ENCODE results near the gene CMC1. TPM values are rescaled to one million over a fixed set of nuclear protein-coding genes. Genes with fewer than 3 reads are reported as not detected.
A peak's percentile ranks its signal among the peaks of the same experiment; 100 is the strongest.

CMC1 gene
- total and polyA plus RNA-seq, 3 donors from 2014 or later: 7.8 to 29.9 (median 11.7) TPM

DNA sequence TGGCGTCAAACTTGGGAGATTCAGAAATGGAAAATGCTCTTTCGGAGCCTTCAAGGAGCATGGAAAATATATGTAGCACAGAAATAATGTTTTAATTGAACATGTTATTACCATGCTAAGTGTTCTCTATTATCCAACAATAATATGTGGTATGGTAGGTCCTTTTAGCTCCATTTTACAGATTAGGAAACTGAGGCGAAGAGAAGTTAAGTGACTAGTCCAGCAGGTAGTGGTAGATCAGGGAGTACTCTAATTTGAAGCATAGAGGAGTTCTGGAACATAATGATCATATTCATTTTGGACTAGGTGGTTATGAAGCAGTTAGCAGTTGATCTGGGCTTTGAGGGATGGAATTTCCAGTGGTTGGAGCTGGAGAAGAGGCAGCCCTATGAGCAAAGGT lies 1.1 kb downstream of the CMC1 start:
- TF ChIP-seq, protein P1, sequence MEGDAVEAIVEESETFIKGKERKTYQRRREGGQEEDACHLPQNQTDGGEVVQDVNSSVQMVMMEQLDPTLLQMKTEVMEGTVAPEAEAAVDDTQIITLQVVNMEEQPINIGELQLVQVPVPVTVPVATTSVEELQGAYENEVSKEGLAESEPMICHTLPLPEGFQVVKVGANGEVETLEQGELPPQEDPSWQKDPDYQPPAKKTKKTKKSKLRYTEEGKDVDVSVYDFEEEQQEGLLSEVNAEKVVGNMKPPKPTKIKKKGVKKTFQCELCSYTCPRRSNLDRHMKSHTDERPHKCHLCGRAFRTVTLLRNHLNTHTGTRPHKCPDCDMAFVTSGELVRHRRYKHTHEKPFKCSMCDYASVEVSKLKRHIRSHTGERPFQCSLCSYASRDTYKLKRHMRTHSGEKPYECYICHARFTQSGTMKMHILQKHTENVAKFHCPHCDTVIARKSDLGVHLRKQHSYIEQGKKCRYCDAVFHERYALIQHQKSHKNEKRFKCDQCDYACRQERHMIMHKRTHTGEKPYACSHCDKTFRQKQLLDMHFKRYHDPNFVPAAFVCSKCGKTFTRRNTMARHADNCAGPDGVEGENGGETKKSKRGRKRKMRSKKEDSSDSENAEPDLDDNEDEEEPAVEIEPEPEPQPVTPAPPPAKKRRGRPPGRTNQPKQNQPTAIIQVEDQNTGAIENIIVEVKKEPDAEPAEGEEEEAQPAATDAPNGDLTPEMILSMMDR (IDR thresholded peaks at IDR 0.05): no peak
- no peak for TF ChIP-seq POLR2A (IDR thresholded peaks at IDR 0.05)
- DNase-seq: no peak
- WGBS, 2 donors: 58 to 74% methylated on average over 3 of the region's 3 CpGs
- intact Hi-C loops (cut with DNase I; ENCODE audit: low total_unique reads): no loop called here
- H3K36me3 ChIP-seq (ENCODE audit: low read depth, missing control alignments): no peaks in the 10 kb centered on the region
- H3K27me3 ChIP-seq: no peaks in the 10 kb centered on the region
- no peaks in the 10 kb centered on the region for H3K9me3 ChIP-seq
- H3K4me1 ChIP-seq: no peaks in the 10 kb centered on the region
- H3K4me3 ChIP-seq: peak overlapping the region in 1 of 2 donors; percentile 90
- H3K27ac ChIP-seq: no peak overlapping the region

DNA sequence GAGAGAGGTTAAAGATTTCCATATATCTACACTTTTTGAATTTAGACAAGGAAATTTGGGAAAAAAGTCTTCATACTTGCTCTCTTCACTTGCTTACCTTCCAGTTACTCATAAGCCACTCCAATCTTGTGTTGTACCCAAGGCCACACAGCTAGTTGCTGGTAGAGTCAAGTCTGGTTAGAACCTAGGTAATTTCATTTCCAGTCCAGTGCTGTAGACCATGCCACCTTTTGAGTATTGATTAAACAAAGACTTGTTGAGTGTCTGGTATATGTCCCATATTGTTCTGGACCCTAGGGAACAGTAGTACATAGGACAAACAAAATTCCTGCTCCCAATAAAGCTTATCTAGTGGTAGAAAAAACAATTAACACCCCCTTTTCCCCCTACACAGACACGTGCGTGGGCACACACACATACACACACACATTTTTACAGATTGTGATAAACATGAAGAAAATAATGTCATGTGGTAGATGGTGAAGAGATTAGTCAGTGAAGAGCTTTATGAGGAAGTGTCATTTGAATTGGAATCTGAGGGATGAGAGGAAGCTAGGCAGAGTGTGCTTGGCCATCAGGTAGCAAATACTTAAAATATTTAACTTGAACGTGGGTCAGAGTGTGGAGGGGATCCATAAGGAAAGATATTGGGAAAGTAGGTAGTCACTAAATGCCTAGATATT lies 2.1 kb downstream of the CMC1 start:
- H3K36me3 ChIP-seq (ENCODE audit: low read depth, missing control alignments): no peaks in the 10 kb centered on the region
- DNase-seq: no peak
- no peaks in the 10 kb centered on the region for H3K27me3 ChIP-seq
- no peak overlapping the region for H3K4me3 ChIP-seq
- H3K4me1 ChIP-seq: no peaks in the 10 kb centered on the region
- intact Hi-C loops (cut with DNase I; ENCODE audit: low total_unique reads): no loop called here
- no peak for TF ChIP-seq POLR2A (IDR thresholded peaks at IDR 0.05)
- TF ChIP-seq, protein P1 (IDR thresholded peaks at IDR 0.05): no peak
- no peak overlapping the region for H3K27ac ChIP-seq
- no peaks in the 10 kb centered on the region for H3K9me3 ChIP-seq
- 36 to 46% methylated on average over 3 of the region's 3 CpGs for WGBS, 2 donors

DNA sequence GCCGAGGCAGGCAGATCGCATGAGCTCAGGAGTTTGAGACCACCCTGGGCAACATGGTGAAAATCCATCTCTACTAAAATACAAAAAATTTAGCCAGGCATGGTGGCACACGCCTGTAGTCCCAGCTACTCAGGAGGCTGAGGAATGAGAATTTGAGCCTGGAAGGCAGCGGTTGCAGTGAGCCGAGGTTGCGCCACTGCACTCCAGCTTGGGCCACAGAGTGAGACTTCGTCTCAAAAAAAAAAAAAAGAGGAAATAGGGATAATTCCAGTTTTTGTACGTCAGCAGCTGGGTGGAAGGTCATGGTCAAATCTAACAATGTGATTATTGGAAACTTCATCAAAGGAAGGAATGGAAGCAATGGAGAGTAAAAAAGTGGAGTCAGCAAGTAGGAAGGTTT lies 3.1 kb downstream of the CMC1 start:
- intact Hi-C loops (cut with DNase I; ENCODE audit: low total_unique reads): no loop called here
- Histone ChIP-seq H3K4me3 (no peak overlapping the region), H3K4me1 (no peaks in the 10 kb centered on the region), H3K9me3 (no peaks in the 10 kb centered on the region), H3K27me3 (no peaks in the 10 kb centered on the region), H3K27ac (no peak overlapping the region), H3K36me3 (ENCODE audit: low read depth, missing control alignments) (no peaks in the 10 kb centered on the region)
- TF ChIP-seq POLR2A (IDR thresholded peaks at IDR 0.05): no peak
- DNase-seq: no peak
- 80 to 86% methylated on average over 8 of the region's 8 CpGs for WGBS, 2 donors

DNA sequence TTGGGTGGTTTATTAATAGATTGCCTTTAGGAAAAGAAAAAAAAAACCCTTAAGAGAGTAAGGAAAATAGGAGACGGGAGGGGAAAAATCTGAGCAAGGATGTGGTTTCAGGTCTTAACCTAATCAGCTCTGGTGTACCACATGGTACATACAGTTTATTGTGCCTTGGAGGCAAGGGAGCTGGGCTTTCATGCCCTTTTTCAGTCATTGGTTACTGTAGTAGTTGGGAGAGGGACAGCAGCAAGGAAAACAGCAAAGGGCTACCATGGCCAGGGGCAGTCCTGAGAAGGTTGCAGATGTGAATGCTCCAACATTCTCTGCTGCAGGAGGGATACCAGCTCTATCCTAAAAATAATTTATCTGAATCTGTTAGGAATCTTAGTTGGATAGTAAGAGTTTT lies 5.9 kb downstream of the CMC1 start:
- H3K27ac ChIP-seq: no peak overlapping the region
- TF ChIP-seq, protein P1 (IDR thresholded peaks at IDR 0.05): no peak
- TF ChIP-seq POLR2A (IDR thresholded peaks at IDR 0.05): no peak
- 71 to 79% methylated on average over 1 of the region's 1 CpG for WGBS, 2 donors
- H3K9me3 ChIP-seq: no peaks in the 10 kb centered on the region
- H3K4me1 ChIP-seq: no peaks in the 10 kb centered on the region
- no peak overlapping the region for H3K4me3 ChIP-seq
- intact Hi-C loops (cut with DNase I; ENCODE audit: low total_unique reads): no loop called here
- no peaks in the 10 kb centered on the region for H3K36me3 ChIP-seq (ENCODE audit: low read depth, missing control alignments)
- DNase-seq: no peak
- no peaks in the 10 kb centered on the region for H3K27me3 ChIP-seq

DNA sequence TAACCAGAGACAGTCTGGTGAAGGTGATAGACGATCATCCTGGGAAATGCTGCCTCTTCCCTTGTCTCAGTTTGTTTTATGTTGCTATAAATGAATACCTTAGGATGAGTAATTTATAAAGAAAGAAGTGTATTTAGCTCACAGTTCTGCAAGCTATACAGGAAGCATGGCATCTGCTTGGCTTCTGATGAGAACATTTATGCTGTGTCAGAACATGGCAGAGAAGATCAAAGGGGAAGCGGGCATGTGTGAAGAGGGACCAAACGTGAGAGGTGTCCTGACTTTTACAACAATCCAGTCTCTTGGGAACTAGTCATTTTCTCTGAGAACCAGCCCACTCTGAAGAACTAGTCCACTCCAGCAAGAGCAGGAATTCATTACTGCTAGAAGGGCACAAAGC lies 9.6 kb downstream of the CMC1 start:
- H3K9me3 ChIP-seq: no peaks in the 10 kb centered on the region
- intact Hi-C loops (cut with DNase I; ENCODE audit: low total_unique reads): no loop called here
- no peaks in the 10 kb centered on the region for H3K4me1 ChIP-seq
- no peak for TF ChIP-seq POLR2A (IDR thresholded peaks at IDR 0.05)
- TF ChIP-seq, protein P1 (IDR thresholded peaks at IDR 0.05): no peak
- WGBS, 2 donors: 65 to 68% methylated on average over 3 of the region's 3 CpGs
- DNase-seq: no peak
- no peaks in the 10 kb centered on the region for H3K27me3 ChIP-seq
- no peak overlapping the region for H3K27ac ChIP-seq
- H3K4me3 ChIP-seq: no peak overlapping the region
- no peaks in the 10 kb centered on the region for H3K36me3 ChIP-seq (ENCODE audit: low read depth, missing control alignments)

Data from testis (tissue), 3 donors.